HG03565 (cell line): ENCODE data around the gene RRAGA.
"Not testable (repeated sequence)": the region's sequence is repeated elsewhere in the genome, so short reads cannot be mapped to it uniquely, and the experiment has no call there.

Source experiments
- ATAC-seq: cut with Tn5 transposase; IDR thresholded peaks from one replicate; pipeline ENCODE4 v1.9.1; 2021; ENCODE audit warnings: mild to moderate bottlenecking, moderate library complexity; ENCODE audit not compliant: unreplicated experiment

Gene RRAGA, protein sequence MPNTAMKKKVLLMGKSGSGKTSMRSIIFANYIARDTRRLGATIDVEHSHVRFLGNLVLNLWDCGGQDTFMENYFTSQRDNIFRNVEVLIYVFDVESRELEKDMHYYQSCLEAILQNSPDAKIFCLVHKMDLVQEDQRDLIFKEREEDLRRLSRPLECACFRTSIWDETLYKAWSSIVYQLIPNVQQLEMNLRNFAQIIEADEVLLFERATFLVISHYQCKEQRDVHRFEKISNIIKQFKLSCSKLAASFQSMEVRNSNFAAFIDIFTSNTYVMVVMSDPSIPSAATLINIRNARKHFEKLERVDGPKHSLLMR

DNA sequence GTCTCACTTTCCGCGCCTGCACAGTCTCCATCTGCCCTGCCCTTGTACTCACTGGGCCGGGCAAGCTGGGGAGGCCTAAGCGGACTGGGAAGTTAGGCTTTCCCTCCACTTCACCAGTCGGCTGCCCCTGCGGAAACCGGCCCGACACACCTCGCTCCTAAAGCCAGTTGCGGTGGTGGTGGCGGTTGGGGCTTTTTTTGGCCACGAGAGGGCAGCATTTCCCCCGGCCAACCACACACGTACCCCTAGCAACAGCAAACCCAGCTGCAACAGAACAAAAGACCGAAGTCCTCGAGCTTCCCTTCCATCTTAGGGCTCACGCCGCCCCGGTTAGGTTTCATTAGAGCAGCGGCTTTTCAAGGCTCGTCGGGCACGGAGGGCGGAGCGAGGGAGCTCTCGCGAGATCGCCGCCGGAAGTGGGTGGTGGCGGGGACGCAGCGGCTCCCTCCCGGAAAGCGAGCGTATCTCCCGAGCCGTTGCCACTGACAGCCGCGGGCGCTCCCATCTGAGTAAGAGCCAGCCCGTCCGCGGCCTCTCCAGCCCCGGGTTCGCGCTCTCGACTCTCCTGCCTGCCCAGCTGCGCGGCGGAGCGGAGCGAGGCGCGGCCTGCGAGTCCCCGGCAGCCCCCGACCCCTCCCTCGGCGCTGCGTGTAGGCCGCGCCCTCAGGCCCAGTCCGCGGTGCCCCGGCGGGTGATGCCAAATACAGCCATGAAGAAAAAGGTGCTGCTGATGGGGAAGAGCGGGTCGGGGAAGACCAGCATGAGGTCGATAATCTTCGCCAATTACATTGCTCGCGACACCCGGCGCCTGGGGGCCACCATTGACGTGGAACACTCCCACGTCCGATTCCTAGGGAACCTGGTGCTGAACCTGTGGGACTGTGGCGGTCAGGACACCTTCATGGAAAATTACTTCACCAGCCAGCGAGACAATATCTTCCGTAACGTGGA, at the start of gene RRAGA:
Gene RRAGA (plus strand): TSS at position 462 of the 951 bp plus-strand sequence. CDS start 233 bp downstream, at position 695.
- ATAC-seq = peak; percentile 89

- ATAC-seq = no peak
Measured at GRCh38 chr9:19000133-19000532, 49.1 kb upstream of the RRAGA start.

DNA sequence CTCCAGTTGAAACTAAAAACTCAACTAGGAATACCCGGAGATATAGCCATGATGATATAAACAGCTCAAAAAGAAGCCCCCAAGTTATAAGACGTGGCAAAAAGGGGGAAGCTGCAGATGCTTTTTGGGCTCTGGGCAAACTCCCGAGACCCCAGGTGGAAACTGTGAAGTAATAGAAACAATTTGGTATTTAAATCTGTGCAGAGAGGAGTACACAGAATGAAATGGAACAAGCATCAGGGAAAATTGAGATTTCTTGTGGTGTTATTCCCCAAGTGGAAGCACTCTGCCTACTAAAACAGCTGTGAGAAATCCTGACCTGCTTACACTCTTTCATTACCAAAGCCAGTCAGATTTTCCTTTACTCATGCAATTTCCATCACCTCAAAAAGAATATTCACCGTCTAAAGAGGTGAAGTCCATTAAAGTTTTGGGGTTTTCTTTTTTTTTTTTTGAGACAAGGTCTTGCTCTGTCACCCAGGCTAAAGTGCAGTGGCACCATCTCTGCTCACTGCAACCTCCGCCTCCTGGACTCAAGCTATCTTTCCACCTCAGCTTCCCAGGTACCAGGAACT, 39.7 kb upstream of the RRAGA start:
- no peak for ATAC-seq

DNA sequence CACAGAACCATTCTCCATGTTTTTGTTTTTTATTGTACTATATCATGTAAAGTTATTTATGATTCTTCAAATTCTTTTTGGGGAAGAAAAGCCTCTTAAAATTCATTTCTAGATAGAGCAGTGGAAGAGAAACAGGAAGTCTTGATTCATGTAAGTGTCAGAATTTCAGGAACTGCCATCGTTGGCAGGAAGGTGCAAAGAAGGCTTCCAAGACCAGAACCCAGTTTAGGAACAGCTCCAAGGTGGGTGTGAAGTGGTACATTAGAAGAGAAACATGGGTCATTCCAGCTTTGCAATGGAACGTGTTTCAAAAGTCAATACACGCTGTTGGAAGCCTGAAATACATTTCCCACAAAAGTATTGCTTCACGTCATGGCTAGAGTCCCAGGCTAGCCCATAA, 31.0 kb upstream of the RRAGA start:
- ATAC-seq = no peak

GRCh38 chr9:19020886-19021455, 28.3 kb upstream of the RRAGA start:
- ATAC-seq = no peak

DNA sequence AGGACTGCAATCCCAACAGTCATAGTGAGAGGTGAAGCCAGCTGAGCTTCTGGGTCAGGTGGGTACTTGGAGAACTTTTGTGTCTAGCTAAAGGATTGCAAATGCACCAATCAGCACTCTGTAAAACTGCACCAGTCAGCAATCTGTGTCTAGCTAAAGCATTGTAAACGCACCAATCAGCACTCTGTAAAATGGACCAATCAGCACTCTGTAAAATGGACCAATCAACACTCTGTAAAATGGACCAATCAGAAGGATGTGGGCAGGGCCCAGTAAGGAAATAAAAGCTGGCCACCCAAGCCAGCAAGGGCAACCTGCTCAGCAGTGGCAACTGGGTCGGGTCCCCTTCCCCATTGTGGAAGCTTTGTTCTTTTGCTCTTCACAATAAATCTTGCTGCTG, 27.6 kb upstream of the RRAGA start:
- not testable (repeated sequence) for ATAC-seq

DNA sequence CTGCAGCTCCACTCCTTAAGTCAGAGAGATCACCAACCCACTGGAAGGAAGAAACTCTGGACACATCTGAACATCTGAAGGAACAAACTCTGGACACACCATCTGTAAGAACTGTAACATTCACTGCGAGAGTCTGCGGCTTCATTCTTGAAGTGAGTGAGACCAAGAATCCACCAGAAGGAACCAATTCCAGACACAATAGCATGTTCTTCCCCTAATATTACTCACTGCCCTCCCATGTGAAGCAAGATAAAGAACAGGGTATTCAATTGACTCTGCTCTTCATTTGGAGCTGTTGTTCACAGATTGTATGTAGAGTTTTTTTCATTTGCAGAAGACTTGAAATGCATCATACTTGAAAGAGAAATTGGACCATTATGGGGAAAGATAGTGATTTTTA, 27.0 kb upstream of the RRAGA start:
- no peak for ATAC-seq

GRCh38 chr9:19023078-19023477, 26.1 kb upstream of the RRAGA start:
- ATAC-seq = no peak

- ATAC-seq = no peak
Measured at GRCh38 chr9:19026375-19026774, 22.9 kb upstream of the RRAGA start.

DNA sequence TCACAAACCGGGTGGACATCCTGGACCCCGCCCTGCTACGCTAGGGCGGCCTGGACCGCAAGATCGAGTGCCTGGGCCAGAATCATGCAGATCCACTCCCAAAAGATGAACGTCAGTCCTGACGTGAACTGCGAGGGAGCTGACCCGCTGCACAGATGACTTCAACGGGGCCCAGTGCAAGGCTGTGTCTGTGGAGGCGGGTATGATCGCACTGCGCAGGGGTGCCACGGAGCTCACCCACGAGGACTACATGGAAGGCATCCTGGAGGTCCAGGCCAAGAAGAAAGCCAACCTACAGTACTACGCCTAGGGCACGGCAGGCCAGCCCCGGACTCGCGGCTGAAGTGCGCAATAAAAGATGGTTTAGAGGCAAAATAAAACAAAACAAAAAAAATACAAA, 21.4 kb upstream of the RRAGA start:
- ATAC-seq = no peak

DNA sequence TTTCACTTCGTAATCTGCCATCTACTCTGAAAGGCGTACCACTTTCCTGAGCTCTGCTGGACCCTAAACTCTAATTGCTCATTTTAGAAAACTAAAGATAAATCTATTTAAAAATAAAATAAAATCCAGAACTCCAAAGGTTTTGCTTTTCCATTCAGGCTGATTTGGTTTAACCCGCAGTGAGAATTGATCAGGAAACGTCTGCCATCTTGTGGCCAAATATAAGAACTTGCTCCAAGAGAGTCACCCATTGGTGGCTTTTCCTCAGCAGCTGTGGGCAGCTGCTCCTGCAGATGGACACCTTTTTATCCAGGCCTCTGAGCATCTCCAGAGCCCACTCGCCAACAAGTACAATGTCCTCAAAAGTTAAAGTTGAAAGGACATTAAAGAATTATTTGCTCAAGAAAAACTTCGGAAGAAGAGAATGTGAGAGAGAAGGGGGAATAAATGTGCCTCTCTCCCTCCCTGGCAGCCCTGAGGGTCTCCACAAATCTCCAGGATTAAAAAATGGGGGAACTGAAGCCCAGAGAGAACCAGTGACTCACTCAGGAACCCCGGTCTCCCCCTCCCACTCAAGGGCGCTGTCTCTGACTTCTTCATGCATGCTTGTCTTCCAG, 20.3 kb upstream of the RRAGA start:
- peak; percentile 50 for ATAC-seq

DNA sequence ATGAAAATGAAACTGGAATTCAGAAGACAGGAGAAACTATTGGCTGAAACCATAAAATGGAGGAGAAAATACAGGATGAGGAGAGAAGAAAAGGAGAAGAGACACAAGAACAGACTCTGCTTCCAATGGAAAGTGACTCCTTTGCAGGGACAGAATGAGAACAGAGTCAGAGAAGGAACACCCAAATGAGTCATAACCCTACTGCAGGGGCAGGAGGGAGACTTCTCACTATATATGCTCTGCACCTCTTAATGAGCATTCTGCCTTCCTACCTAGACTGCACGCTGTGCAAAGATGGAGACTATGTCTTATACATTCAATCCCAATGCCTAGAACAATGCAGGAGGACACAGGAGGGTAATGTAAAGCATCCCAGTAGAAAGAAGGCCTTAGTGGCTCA, 18.3 kb upstream of the RRAGA start:
- ATAC-seq = peak; percentile 80

- no peak for ATAC-seq
Measured at GRCh38 chr9:19032406-19032805, 16.8 kb upstream of the RRAGA start.

GRCh38 chr9:19033015-19033414, 16.2 kb upstream of the RRAGA start, which contains the start of gene SAXO1:
SAXO1 (minus strand) TSS chr9:19033209; CDS start chr9:19032908, 301 bp downstream.
- ATAC-seq = no peak

GRCh38 chr9:19036611-19037010, 12.6 kb upstream of the RRAGA start:
- ATAC-seq = no peak

DNA sequence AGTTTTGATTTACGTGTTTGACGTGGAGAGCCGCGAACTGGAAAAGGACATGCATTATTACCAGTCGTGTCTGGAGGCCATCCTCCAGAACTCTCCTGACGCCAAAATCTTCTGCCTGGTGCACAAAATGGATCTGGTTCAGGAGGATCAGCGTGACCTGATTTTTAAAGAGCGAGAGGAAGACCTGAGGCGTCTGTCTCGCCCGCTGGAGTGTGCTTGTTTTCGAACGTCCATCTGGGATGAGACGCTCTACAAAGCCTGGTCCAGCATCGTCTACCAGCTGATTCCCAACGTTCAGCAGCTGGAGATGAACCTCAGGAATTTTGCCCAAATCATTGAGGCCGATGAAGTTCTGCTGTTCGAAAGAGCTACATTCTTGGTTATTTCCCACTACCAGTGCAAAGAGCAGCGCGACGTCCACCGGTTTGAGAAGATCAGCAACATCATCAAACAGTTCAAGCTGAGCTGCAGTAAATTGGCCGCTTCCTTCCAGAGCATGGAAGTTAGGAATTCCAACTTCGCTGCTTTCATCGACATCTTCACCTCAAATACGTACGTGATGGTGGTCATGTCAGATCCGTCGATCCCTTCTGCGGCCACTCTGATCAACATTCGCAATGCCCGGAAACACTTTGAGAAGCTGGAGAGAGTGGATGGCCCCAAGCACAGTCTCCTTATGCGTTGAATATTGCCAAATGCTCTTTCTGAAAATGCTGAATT, 850 bp downstream of the RRAGA start:
- ATAC-seq = no peak

DNA sequence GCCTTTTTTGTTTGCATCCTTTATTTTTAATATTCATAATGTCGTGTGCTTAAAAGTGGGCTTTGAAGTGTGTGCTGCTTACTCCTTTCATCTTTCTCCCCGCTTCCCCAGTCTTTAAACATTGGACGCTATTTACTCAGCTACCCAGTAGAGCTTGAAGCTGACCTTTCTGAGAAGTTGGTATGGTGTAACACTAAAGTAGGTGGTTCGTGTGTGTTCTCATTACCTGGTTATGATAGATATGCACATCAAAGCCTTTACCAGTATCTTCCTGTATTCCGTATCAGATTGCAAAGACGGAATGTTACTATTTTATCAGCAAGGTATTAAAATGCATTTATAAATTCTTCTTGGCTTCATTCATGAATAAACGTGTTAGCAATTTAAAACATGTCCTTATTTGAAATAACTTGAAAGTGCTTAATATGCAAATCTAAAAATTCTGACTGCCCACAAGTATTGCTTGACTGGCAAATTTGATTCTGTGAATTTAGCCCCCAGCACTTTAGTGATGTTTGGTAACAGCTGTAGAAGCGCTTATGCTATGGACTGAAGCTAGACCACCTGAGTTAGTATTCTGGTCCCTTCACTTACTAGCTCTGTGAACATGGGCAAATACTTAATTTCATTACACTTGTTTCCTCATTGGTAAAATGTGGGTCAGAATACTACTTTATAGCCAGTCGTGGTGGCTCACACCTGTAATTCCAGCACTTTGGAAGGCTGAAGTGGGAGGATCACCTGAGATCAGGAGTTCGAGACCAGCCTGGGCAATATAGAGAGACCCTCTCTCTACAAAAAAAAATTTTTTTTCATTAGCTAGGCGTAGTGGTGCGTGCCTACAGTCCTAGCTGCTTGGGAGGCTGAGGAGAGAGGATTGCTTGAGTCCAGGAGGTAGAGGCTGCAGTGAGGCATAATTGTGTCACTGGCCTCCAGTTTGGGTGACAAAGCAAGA, 1.7 kb downstream of the RRAGA start:
- ATAC-seq = no peak

DNA sequence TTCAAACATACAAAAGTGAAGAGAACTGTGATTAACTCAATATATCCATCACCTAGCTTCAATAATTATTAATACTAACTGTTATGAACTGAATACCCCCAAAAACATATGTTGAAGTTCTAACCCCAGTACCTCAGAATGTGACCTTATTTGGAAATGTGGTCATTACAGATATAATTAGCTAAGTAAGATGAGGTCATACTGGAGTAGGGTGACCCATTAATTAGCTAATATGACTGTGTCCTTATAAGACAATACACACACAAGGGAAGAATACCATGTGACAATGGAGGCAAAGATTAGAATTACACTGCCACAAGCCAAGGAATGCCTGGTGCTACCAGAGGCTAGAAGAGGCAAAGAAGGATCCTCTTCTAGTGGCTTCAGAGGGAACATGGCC, 7.8 kb downstream of the RRAGA start:
- ATAC-seq = no peak

GRCh38 chr9:19074229-19074628, 25.0 kb downstream of the RRAGA start:
- ATAC-seq = no peak
